22Rv1 (cell line): ENCODE measurements around the gene PDE5A.

Experiments used
- H3K27ac ChIP-seq: fragments of 450-650 bp; 2 replicates; pipeline ENCODE4 v1.5.1; 2017
- ZFX ChIP-seq: fragments of 450-650 bp; IDR thresholded peaks from 2 replicates; pipeline ENCODE4 v1.6.1; 2017; ENCODE audit warnings: antibody characterized with exemption, borderline replicate concordance
- TF ChIP-seq, protein P1 (sequence below): fragments of 450-650 bp; IDR thresholded peaks from 2 replicates; pipeline ENCODE4 v1.5.1; 2017; ENCODE audit warnings: mild to moderate bottlenecking

The PDE5A gene

DNA sequence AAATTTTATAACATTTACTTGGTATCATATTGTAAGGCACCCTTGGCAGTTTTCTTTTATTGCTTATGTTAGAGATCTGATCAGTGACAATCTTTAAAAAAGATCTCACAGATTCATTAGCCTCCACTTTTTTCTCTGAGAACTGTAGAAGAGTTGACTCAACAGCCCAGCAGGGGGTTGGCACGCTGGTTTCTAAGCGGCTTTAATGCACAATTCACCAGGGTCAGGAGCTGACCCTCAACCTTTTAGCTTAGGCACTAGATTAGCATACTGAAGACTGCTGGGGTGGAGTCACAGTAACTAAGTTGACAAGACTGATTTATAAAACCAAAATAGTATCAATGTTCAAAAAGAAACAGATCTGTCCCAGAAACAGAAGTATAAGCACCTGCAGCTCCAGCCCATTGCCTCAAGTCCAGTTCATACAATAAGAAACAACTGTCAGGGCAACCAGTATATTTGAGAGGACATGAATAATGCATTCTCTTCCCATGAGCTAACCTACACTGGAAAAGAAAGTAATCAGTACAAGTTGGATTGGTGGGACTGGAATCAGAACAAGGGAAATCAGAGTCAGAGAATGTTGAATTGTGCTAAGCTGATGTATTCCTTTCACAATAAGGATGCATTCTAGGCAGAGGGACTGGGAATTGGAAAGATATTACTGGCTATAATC, 77.6 kb downstream of the PDE5A start:
- H3K27ac ChIP-seq: no peak overlapping the region
- no peak for TF ChIP-seq ZFX
- TF ChIP-seq, protein P1, sequence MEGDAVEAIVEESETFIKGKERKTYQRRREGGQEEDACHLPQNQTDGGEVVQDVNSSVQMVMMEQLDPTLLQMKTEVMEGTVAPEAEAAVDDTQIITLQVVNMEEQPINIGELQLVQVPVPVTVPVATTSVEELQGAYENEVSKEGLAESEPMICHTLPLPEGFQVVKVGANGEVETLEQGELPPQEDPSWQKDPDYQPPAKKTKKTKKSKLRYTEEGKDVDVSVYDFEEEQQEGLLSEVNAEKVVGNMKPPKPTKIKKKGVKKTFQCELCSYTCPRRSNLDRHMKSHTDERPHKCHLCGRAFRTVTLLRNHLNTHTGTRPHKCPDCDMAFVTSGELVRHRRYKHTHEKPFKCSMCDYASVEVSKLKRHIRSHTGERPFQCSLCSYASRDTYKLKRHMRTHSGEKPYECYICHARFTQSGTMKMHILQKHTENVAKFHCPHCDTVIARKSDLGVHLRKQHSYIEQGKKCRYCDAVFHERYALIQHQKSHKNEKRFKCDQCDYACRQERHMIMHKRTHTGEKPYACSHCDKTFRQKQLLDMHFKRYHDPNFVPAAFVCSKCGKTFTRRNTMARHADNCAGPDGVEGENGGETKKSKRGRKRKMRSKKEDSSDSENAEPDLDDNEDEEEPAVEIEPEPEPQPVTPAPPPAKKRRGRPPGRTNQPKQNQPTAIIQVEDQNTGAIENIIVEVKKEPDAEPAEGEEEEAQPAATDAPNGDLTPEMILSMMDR: no peak

DNA sequence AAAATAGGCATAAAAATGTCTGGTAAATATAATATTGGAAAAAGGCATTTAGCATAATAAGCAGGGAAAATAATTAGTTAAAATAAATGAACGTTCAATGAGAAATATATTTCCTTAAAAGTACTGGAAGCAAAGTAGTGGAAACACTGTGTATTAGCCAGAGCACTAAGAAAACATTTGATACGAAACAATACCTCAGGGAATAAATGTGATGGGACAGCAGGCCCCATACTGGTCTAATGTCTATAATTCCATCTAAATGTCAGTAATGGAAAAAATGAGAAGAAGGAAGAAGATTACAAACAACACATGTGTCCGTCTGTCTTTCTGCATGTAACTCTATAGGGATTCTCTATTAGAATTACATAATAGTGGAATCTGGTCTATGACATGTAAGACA, 79.0 kb downstream of the PDE5A start:
- no peak for TF ChIP-seq ZFX
- TF ChIP-seq, protein P1: no peak
- H3K27ac ChIP-seq: no peak overlapping the region

DNA sequence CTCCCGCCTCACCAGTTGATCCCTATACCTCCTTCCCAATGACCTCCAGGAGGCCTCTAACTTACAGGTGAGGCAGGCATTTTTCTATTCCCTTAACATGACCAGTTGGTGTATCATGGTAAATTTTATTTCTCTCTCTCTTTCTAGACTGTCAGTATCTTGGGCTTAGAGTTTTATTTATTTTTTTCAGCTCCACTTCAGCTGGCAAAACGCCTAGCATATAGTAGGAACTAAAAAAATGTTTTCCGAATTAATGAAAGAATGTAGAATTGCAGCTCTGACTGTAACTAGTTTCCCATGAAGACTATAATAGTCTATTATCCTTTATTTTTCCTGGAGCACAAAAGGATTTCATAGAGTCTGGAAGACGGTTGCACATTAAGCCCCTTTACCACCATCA, 84.8 kb downstream of the PDE5A start:
- no peak overlapping the region for H3K27ac ChIP-seq
- TF ChIP-seq, protein P1: no peak
- no peak for TF ChIP-seq ZFX

DNA sequence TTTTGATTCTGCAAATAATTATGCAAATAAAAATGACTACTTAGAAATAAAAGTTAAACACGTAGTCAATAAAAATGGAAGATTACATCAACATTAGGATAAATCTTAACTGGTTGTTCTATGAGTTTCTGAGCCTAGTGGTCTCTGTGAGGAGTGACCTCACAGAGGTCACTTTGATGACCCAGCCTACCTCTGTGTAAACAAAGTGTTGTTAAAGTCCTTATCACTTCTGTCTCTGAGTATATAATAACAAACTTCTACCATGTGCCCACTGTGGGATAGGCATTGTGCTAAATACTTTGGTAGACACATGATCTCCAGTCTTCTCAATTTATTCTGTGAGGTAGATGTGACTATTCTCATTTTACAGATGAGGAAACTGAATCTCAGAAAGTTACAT, 85.4 kb downstream of the PDE5A start:
- TF ChIP-seq, protein P1: no peak
- TF ChIP-seq ZFX: no peak
- H3K27ac ChIP-seq: no peak overlapping the region

DNA sequence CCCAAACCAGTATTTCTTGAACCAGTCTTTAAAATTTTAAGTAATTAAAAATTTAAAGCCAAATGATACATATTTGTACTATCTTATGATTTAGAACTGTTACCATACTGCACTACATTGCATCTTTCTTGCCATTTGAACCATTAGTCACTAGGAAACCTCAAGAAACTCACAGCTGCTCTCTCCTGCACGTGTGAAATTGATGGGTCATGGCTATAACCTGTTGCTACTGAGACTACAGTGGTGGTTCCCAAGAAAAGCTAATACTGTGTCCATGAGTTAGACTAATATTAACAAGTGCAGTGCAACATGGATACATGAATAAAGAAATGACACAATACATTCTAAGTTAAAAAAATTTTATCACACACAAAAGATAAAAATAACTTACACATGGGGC, 88.4 kb downstream of the PDE5A start:
- TF ChIP-seq, protein P1: no peak
- no peak for TF ChIP-seq ZFX
- no peak overlapping the region for H3K27ac ChIP-seq

DNA sequence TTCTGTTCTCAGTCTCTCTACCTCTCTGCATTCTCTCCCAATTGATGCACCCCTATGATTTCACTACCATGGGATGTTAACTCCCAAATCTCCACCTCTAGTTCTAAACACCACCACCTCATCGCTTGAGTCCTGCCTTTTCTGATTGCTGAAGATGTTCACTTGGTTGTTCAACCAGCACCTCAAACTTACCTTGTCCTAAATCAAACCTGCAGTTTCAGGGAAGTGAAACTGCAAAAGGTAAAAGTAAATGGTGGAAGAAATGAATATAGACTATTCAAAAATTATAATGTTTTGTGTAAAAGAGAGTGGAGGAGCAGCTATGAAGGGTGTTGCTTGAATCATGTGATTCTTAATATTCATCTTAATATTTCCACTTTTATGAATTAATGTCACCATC, 91.0 kb downstream of the PDE5A start:
- no peak overlapping the region for H3K27ac ChIP-seq

DNA sequence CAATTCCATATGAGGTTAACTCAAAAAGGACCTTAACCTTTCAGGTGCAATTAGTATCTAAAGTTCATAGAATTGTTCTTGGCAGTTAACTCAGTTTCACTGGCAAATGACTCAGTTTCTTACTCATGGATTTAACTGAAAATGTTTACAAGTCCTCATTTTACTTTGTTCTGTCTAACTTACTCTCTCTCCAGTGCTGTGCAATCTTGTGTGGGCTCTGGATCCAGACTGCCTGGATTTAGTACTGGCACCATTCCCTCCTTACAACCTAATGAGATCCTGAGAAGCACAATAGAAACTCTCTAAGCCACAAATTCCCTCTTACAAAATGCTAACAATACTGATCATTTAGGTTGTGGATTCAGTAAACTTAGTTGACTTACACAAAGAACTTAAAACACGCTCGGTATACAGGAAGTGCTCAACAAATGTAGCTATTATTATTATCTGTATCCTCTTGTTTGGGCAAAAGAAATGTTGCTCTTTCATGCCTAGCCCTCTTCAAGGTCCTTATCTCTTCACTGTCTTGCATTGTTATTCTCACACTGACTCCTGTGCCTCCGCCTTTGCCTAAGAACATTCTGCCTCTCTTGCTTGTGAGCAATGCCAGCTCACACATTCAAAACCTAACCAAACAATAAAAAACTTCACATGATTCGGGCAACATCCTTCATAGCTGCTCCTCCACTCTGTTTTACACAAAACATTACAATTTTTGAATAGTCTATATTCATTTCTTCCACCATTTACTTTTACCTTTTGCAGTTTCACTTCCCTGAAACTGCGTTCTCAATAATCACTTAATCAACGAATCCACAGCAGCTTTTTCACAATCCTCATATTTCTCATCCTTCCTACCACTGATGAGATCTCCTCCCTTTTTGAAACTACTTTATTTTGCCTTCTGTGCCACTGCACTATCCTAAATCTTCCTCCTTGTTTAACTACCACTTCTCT, 91.8 kb downstream of the PDE5A start:
- TF ChIP-seq, protein P1: no peak
- no peak for TF ChIP-seq ZFX
- H3K27ac ChIP-seq: no peak overlapping the region

More for the DNA sequence above, 91.0 kb downstream of the PDE5A start:
- TF ChIP-seq, protein P1: no peak
- no peak for TF ChIP-seq ZFX
